ENCODE results near the gene IGSF5. TPM values are rescaled to one million over a fixed set of nuclear protein-coding genes. Genes with fewer than 3 reads are reported as not detected.

IGSF5 gene
- total and polyA plus RNA-seq, 9 of the 15 experiments (the other 6 are each of a cell fraction or from before 2014, with no cell fraction given), result not detected

GRCh38 chr21:39736716-39737115, 8.3 kb upstream of the IGSF5 start (continued):
- TF ChIP-seq ZFP91 (CRISPR knock-in tag; IDR thresholded peaks at IDR 0.05) (no peak), NFIC (IDR thresholded peaks at IDR 0.05) (no peak), ZNF699 (CRISPR knock-in tag; IDR thresholded peaks at IDR 0.05; ENCODE audit: insufficient replicate concordance) (no peak), TBP (optimal IDR thresholded peaks at IDR 0.05; ENCODE audit: low read depth, low read length) (no peak), MBD2 (IDR thresholded peaks at IDR 0.05; ENCODE audit: borderline replicate concordance, low read depth) (no peak)

- Histone ChIP-seq H3K4me3 (no peak overlapping the region), H4K20me1 (replicated peaks; ENCODE audit: control insufficient read depth, insufficient read depth, low read length) (no peaks in the 10 kb centered on the region), H2AFZ (ENCODE audit: low read depth, low read length) (no peak overlapping the region), H3K79me2 (ENCODE audit: control insufficient read depth, insufficient read depth, low read length) (no peaks in the 10 kb centered on the region), H3K9ac (ENCODE audit: insufficient read depth in 1 of 2, low read depth in 2 of 2, low read length in 2 of 2) (no peak overlapping the region), H3K4me2 (ENCODE audit: insufficient read depth, low read length) (no peak overlapping the region), H3K9me3 (replicated peaks; ENCODE audit: control insufficient read depth, insufficient read depth, low read depth, low read length) (no peaks in the 10 kb centered on the region), H3K9me1 (ENCODE audit: control insufficient read depth, insufficient read depth, low read length) (no peaks in the 10 kb centered on the region), H3K27me3 (ENCODE audit: control insufficient read depth in 2 of 2, insufficient read depth in 2 of 2, low read length in 2 of 2) (peaks cover 2 to 8% of the 10 kb centered on the region in 2 experiments; a peak in 1 of 5 replicates), H3K4me1 (replicated peaks in 1 of 2; ENCODE audit: control insufficient read depth in 2 of 2, insufficient read depth in 2 of 2, low read length in 2 of 2) (no peaks in the 10 kb centered on the region), H3K27ac (ENCODE audit: extremely low read depth, low read depth, low read length) (no peak overlapping the region), H3K36me3 (ENCODE audit: control insufficient read depth, insufficient read depth, low read length) (no peaks in the 10 kb centered on the region)
- in situ Hi-C loops (cut with MboI), result no loop called here
- ATAC-seq (no peak), FAIRE-seq (no peak), DNase-seq (ENCODE audit: extremely low read depth in 1 of 4, low spot score in 3 of 4) (no peak)
- no TSS peak for BruUV-seq (replicated peaks)
- WGBS (ENCODE audit: insufficient coverage, low coverage, missing lambda C conversion rate), result under 1% methylated on average over 15 of the region's 15 CpGs
- CTCF ChIA-PET (ENCODE audit: low intra/inter-chr PET ratio), result no interaction called here
- POLR2A ChIA-PET, result no interaction called here
- intact Hi-C loops (cut with micrococcal nuclease), result no loop called here
- no peak for TF ChIP-seq TGIF2 (CRISPR knock-in tag; IDR thresholded peaks at IDR 0.05)
- TF ChIP-seq ARID3A (IDR thresholded peaks at IDR 0.05; ENCODE audit: borderline replicate concordance, low read depth, low read length), result no peak
- no peak for TF ChIP-seq ZNF263 (CRISPR knock-in tag; IDR thresholded peaks at IDR 0.05; ENCODE audit: borderline replicate concordance)
- no peak for TF ChIP-seq CCNT2 (IDR thresholded peaks at IDR 0.05; ENCODE audit: borderline replicate concordance, extremely low read depth, insufficient read length, low read depth, low read length)
- TF ChIP-seq ZNF217 (CRISPR knock-in tag; IDR thresholded peaks at IDR 0.05), result no peak
- no peak for TF ChIP-seq EZH2 (IDR thresholded peaks at IDR 0.05; ENCODE audit: borderline replicate concordance, low read depth, low read length)
- no peak for TF ChIP-seq MCM2 (IDR thresholded peaks at IDR 0.05; ENCODE audit: low read depth)
- no peak for TF ChIP-seq FOXP4 (CRISPR knock-in tag; IDR thresholded peaks at IDR 0.05; ENCODE audit: borderline replicate concordance)
- no peak for TF ChIP-seq NCOA4 (IDR thresholded peaks at IDR 0.05; ENCODE audit: partially characterized antibody)
- no peak for TF ChIP-seq USF1 (CRISPR knock-in tag; IDR thresholded peaks at IDR 0.05)
Observed at GRCh38 chr21:39737376-39738000, 7.5 kb upstream of the IGSF5 start.
